Ovary (tissue), 9 donors: ENCODE results near the gene STXBP1. TPM values are rescaled to one million over a fixed set of nuclear protein-coding genes. Genes with fewer than 3 reads are reported as not detected.

Experiments used
- DNase-seq, 5 donors: peaks; one replicate each; pipeline ENCODE4 v3.0.0-alpha.2; 2019 to 2020
- H3K27ac ChIP-seq, 2 donors: fragments of 200-600 bp; one replicate each; pipeline versions ENCODE4 v1.5.1 to v1.8.0; 2019 to 2022
- H3K27me3 ChIP-seq: fragments of 200-600 bp; one replicate; pipeline ENCODE4 v1.8.0; 2022
- H3K36me3 ChIP-seq: fragments of 200-600 bp; sonication (generic); one replicate; pipeline ENCODE4 v1.5.1; 2019
- H3K4me1 ChIP-seq: one replicate; pipeline ENCODE4 v1.8.1; 2013; ENCODE audit warnings: mild to moderate bottlenecking, moderate library complexity; ENCODE audit not compliant: insufficient read depth
- H3K4me3 ChIP-seq: fragments of 200-600 bp; sonication (generic); one replicate; pipeline ENCODE4 v1.5.1; 2017
- H3K9me3 ChIP-seq, 2 donors: fragments of 200-600 bp in 1 of 2; sonication (generic) in 1 of 2; one replicate each; pipeline versions ENCODE4 v1.5.1 to v1.8.1; 2013 to 2019; ENCODE audit warnings: mild to moderate bottlenecking in 1 of 2, moderate library complexity in 1 of 2
- EP300 ChIP-seq: sonication (generic); formaldehyde crosslinking; IDR thresholded peaks from one replicate; pipeline ENCODE4 v1.6.1; 2017; ENCODE audit warnings: antibody characterized with exemption
- POLR2A ChIP-seq: fragments of 450-650 bp; IDR thresholded peaks from one replicate; pipeline ENCODE4 v1.6.1; 2017; ENCODE audit warnings: antibody characterized with exemption, mild to moderate bottlenecking, moderate library complexity
- WGBS, 3 donors: extraction: QIAGEN DNeasy Blood & Tissue Kit in 1 of 3; methylation state at CpG; one replicate each; pipeline versions ENCODE4 v1.1.5 to v1.1.7; 2013 to 2017; 5-methylcytosine and 5-hydroxymethylcytosine counted together
- intact Hi-C, 4 donors: fragments of 100-400 bp; cut with DNase I; formaldehyde crosslinking; loops; one replicate each; pipeline versions ENCODE4 v1.11.0 to v1.15.1; 2022 to 2023
- polyA plus RNA-seq, 2 donors: library from polyadenylated mRNA; stranded (reverse); fragments of 200-250 nt in 1 of 2; fragments of 350-450 nt in 1 of 2; fragmentation: Illumina TruSeq in 1 of 2; extraction: RNeasy Lipid Tissue Mini Kit (QIAGEN cat#74804) in 1 of 2; gene quantifications; one replicate each; pipeline ENCODE4 v1.2.3, GENCODE V29; 2013 to 2014
- total RNA-seq, 7 donors: library from RNA; depleted of rRNA in 2 of 7; stranded (reverse); fragments of >200 nt in 2 of 7; fragmentation: NEBNext Ultra II Directional in 3 of 7; extraction: Animal tissue kit (Norgen Biotek cat#: 25700) in 3 of 7; gene quantifications; one replicate each; pipeline versions ENCODE4 v1.1.0 to v1.2.4, GENCODE V29; 2016 to 2023
- TF ChIP-seq, protein P1 (sequence below), 3 donors: fragments of 450-650 bp in 2 of 3; fragments of 200-600 bp in 1 of 3; IDR thresholded peaks; one replicate each; pipeline versions ENCODE4 v1.5.1 to v1.8.0; 2016 to 2022; ENCODE audit warnings: antibody characterized with exemption in 3 of 3, mild to moderate bottlenecking in 1 of 3
- donor health status: DM: no; HTN: no; CAD: no; lungs with moderate emphysema.
- donor health status: DM: no; HTN: no; CAD: no.
- donor health status: Bipolar disorder and iron deficiency.
- donor health status: DM: yes; HTN: yes; CAD: no.
- donor health status: DM: no; HTN: no; CAD: no.
- donor health status: DM: yes; HTN: yes; CAD: no.

Gene STXBP1
- total and polyA plus RNA-seq, 9 donors = 18.8 to 102 (median 75.7) TPM

DNA sequence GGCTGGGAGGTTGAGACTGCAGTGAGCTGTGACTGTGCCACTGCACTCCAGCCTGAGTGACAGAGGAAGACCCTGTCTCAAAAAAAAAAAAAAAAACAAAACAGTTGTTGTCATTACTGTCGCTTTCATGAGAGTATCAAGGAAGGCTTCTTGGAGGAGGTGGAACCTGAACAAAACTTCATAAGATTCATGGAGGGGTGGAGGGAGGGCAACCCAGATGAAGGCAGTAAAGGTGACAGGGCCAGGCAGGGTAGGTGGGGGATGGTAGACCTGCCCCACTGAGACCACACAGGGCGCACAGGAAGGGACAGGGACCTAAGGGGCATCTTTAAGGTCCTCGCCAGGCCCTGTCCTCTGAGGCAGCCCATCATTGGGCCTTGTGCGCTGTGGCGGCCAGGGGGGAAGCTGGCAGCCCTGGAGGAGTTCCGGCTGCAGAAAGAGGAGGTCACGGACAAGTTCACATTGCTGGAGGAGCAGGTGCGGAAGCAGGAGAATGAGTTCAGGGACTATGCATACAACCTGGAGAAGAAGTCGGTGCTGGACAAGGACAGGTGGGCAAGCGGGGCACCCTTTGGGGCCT is 98.2 kb downstream of the STXBP1 start:
- H3K4me3 ChIP-seq = no peak overlapping the region
- TF ChIP-seq EP300 (no peak), POLR2A (no peak)
- TF ChIP-seq, protein P1, sequence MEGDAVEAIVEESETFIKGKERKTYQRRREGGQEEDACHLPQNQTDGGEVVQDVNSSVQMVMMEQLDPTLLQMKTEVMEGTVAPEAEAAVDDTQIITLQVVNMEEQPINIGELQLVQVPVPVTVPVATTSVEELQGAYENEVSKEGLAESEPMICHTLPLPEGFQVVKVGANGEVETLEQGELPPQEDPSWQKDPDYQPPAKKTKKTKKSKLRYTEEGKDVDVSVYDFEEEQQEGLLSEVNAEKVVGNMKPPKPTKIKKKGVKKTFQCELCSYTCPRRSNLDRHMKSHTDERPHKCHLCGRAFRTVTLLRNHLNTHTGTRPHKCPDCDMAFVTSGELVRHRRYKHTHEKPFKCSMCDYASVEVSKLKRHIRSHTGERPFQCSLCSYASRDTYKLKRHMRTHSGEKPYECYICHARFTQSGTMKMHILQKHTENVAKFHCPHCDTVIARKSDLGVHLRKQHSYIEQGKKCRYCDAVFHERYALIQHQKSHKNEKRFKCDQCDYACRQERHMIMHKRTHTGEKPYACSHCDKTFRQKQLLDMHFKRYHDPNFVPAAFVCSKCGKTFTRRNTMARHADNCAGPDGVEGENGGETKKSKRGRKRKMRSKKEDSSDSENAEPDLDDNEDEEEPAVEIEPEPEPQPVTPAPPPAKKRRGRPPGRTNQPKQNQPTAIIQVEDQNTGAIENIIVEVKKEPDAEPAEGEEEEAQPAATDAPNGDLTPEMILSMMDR (IDR thresholded peaks at IDR 0.05) = no peak
- intact Hi-C loops = no loop called here
- no peak overlapping the region for H3K27ac ChIP-seq
- no peaks in the 10 kb centered on the region for H3K27me3 ChIP-seq
- DNase-seq = no peak
- peaks cover 2% of the 10 kb centered on the region for H3K4me1 ChIP-seq
- no peaks in the 10 kb centered on the region for H3K9me3 ChIP-seq
- H3K36me3 ChIP-seq = no peaks in the 10 kb centered on the region
- 91 to 92% (median 92%) methylated on average over 10 of the region's 10 CpGs for WGBS, 3 donors

GRCh38 chr9:127711226-127711701 is 99.2 kb downstream of the STXBP1 start:
- H3K4me1 ChIP-seq = peaks cover 6% of the 10 kb centered on the region
- no peaks in the 10 kb centered on the region for H3K9me3 ChIP-seq
- 28 to 50% (median 32%) methylated on average over 9 of the region's 9 CpGs for WGBS, 3 donors
- TF ChIP-seq POLR2A = no peak
- TF ChIP-seq, protein P1 (IDR thresholded peaks at IDR 0.05) = no peak
- no peak for TF ChIP-seq EP300
- H3K27ac ChIP-seq = no peak overlapping the region
- intact Hi-C loops = no loop called here
- H3K27me3 ChIP-seq = no peaks in the 10 kb centered on the region
- no peaks in the 10 kb centered on the region for H3K36me3 ChIP-seq
- H3K4me3 ChIP-seq = no peak overlapping the region
- peak in 2 of 5 donors; percentile 68 to 81 for DNase-seq

GRCh38 chr9:127711831-127712274 is 99.8 kb downstream of the STXBP1 start:
- DNase-seq = no peak
- intact Hi-C loops = no loop called here
- H3K4me1 ChIP-seq = peaks cover 8% of the 10 kb centered on the region
- 76 to 84% (median 78%) methylated on average over 10 to 11 of the region's 11 CpGs for WGBS, 3 donors
- no peak for TF ChIP-seq POLR2A
- TF ChIP-seq, protein P1 (IDR thresholded peaks at IDR 0.05) = no peak
- no peak for TF ChIP-seq EP300
- H3K9me3 ChIP-seq = no peaks in the 10 kb centered on the region
- H3K4me3 ChIP-seq = no peak overlapping the region
- H3K27me3 ChIP-seq = no peaks in the 10 kb centered on the region
- no peaks in the 10 kb centered on the region for H3K36me3 ChIP-seq
- no peak overlapping the region for H3K27ac ChIP-seq

DNA sequence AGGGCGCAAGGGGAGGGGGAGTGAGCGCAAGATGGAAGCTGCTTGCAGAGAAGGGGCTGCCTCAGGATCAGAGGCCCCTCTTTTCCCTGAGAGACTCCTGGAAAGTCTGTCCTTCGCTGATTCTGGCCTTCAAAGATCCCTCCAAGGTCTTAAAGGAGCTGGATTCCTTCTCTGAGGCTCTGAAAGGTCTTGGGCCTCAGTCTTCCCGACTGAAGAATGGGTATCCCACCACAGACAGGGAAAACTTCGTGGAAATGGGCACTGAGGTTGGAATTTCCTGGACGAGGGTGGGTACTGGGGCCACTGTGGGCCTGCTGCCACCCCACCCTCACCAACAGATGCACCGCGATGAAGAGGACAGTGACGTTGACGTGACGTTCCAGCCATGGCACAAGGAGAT is 100.3 kb downstream of the STXBP1 start:
- Histone ChIP-seq H3K27ac (no peak overlapping the region), H3K36me3 (no peaks in the 10 kb centered on the region), H3K4me1 (peaks cover 8% of the 10 kb centered on the region), H3K9me3 (no peaks in the 10 kb centered on the region), H3K27me3 (no peaks in the 10 kb centered on the region), H3K4me3 (no peak overlapping the region)
- intact Hi-C loops = no loop called here
- 91 to 93% (median 92%) methylated on average over 11 of the region's 11 CpGs for WGBS, 3 donors
- TF ChIP-seq POLR2A (no peak), EP300 (no peak)
- TF ChIP-seq, protein P1 (IDR thresholded peaks at IDR 0.05) = no peak
- DNase-seq = no peak
